K562 (cell line): Measurements from ENCODE around the gene CHCHD5.

Experiments used
- CTCF ChIP-seq, 3 experiments: IDR thresholded peaks in 2 of 3; conservative IDR thresholded peaks in 1 of 3; 2 replicates each; pipeline ENCODE4 v1.5.1; 2011 to 2012; ENCODE audit warnings: low read length in 3 of 3, mild to moderate bottlenecking in 3 of 3, control low read depth in 2 of 3, improper control_type of control experiment in 1 of 3, inconsistent platforms in 1 of 3, low read depth in 1 of 3, mixed read lengths in 1 of 3, moderate library complexity in 1 of 3; ENCODE audit not compliant: insufficient read depth in 2 of 3
- E2F6 ChIP-seq, 2 experiments: IDR thresholded peaks; 2 replicates each; pipeline ENCODE4 v1.6.1; 2011; ENCODE audit warnings: borderline replicate concordance in 1 of 2, control low read depth in 1 of 2, low read depth in 1 of 2, low read length in 1 of 2, mild to moderate bottlenecking in 1 of 2, mixed read lengths in 1 of 2, moderate library complexity in 1 of 2; ENCODE audit not compliant: insufficient read depth in 1 of 2, insufficient read length in 1 of 2, poor library complexity in 1 of 2, severe bottlenecking in 1 of 2; ENCODE audit errors: extremely low read depth in 1 of 2
- MAZ ChIP-seq, 2 experiments: fragments of 450-650 bp in 1 of 2; sonication (generic) in 1 of 2; formaldehyde crosslinking; IDR thresholded peaks in 1 of 2; conservative IDR thresholded peaks in 1 of 2; 2 replicates each; pipeline versions ENCODE4 v1.4.0 to v1.5.0; 2020; ENCODE audit warnings: mild to moderate bottlenecking in 1 of 2, missing genetic modification reagents in 1 of 2
- MTA3 ChIP-seq: fragments of 450-650 bp; formaldehyde crosslinking; IDR thresholded peaks from 2 replicates; pipeline ENCODE4 v1.6.1; 2017; ENCODE audit warnings: mild to moderate bottlenecking, borderline replicate concordance
- SLC30A9 ChIP-seq: fragments of 250-450 bp; sonication (Bioruptor Pico); IDR thresholded peaks from 2 replicates; pipeline ENCODE4 v1.8.0; 2022; ENCODE audit warnings: mild to moderate bottlenecking, moderate library complexity
- ZNF511 ChIP-seq: sonication (generic); formaldehyde crosslinking; IDR thresholded peaks from 2 replicates; pipeline ENCODE4 v1.8.0; 2022; ENCODE audit warnings: mild to moderate bottlenecking, missing genetic modification reagents
- ZNF592 ChIP-seq: fragments of 450-650 bp; IDR thresholded peaks from 2 replicates; pipeline ENCODE4 v1.6.1; 2017; ENCODE audit warnings: antibody characterized with exemption, mild to moderate bottlenecking

- TF ChIP-seq ZNF592 (no peak), ZNF511 (CRISPR knock-in tag) (no peak), E2F6 (IDR thresholded peaks at IDR 0.05; ENCODE audit: borderline replicate concordance in 1 of 2, extremely low read depth in 1 of 2, insufficient read depth in 1 of 2, insufficient read length in 1 of 2, low read depth in 1 of 2, low read length in 1 of 2, poor library complexity in 1 of 2, severe bottlenecking in 1 of 2) (no peak), SLC30A9 (no peak), CTCF (IDR thresholded peaks at IDR 0.05 in 2 of 3, conservative IDR thresholded peaks at IDR 0.05 in 1 of 3; ENCODE audit: insufficient read depth in 2 of 3, low read depth in 1 of 3, low read length in 3 of 3) (no peak), MAZ (CRISPR knock-in tag; conservative IDR thresholded peaks at IDR 0.05 in 1 of 2, IDR thresholded peaks at IDR 0.05 in 1 of 2) (no peak), MTA3 (no peak)
These were observed 17.3 kb downstream of the CHCHD5 start for GRCh38 chr2:112601754-112602153.
